Kidney (tissue), 14 donors: ENCODE results near the gene ZBTB8B. TPM values are rescaled to one million over a fixed set of nuclear protein-coding genes. Genes with fewer than 3 reads are reported as not detected.
"Not testable (repeated sequence)": the region's sequence is repeated elsewhere in the genome, so short reads cannot be mapped to it uniquely, and the experiment has no call there.

ENCODE experiments used
- DNase-seq, 5 donors: peaks; one replicate each; pipeline ENCODE4 v3.0.0-alpha.2; 2013 to 2020
- FAIRE-seq: peaks from 2 replicates; lab custom pipeline; 2012; peaks lifted over from hg19 to GRCh38; lab: Jason Lieb, UNC
- H3K27ac ChIP-seq, 2 donors: one replicate each; pipeline ENCODE4 v1.7.0; 2013; ENCODE audit warnings: low read depth in 2 of 2, low read length in 2 of 2, inconsistent platforms in 1 of 2
- H3K27me3 ChIP-seq: one replicate; pipeline ENCODE4 v1.7.1; 2013; ENCODE audit warnings: low read length, inconsistent platforms; ENCODE audit not compliant: control insufficient read depth, insufficient read depth
- H3K36me3 ChIP-seq, 3 donors: one replicate each; pipeline versions ENCODE4 v1.7.0 to v1.7.1; 2013; ENCODE audit warnings: low read length in 3 of 3, control low read depth in 1 of 3, inconsistent platforms in 1 of 3; ENCODE audit not compliant: insufficient read depth in 3 of 3, control insufficient read depth in 2 of 3
- H3K4me1 ChIP-seq, 3 donors: one replicate each; pipeline versions ENCODE4 v1.7.0 to v1.7.1; 2013; ENCODE audit warnings: low read length in 3 of 3, inconsistent platforms in 1 of 3, low read depth in 1 of 3; ENCODE audit not compliant: control insufficient read depth in 2 of 3, insufficient read depth in 2 of 3
- H3K4me3 ChIP-seq, 3 donors: one replicate each; pipeline versions ENCODE4 v1.7.0 to v1.8.1; 2013; ENCODE audit warnings: low read length in 3 of 3, control low read depth in 1 of 3, inconsistent platforms in 1 of 3
- H3K9ac ChIP-seq, 3 donors: one replicate each; pipeline versions ENCODE4 v1.7.0 to v1.7.1; 2013; ENCODE audit warnings: low read length in 3 of 3, control low read depth in 1 of 3, inconsistent platforms in 1 of 3
- H3K9me3 ChIP-seq, 3 donors: one replicate each; pipeline versions ENCODE4 v1.7.0 to v1.7.1; 2013; ENCODE audit warnings: low read length in 3 of 3, control low read depth in 1 of 3, inconsistent platforms in 1 of 3; ENCODE audit not compliant: control insufficient read depth in 2 of 3, insufficient read depth in 1 of 3
- intact Hi-C: fragments of 100-400 bp; cut with DNase I; formaldehyde crosslinking; loops from one replicate; pipeline ENCODE4 v1.11.1; 2022
- polyA plus RNA-seq: library from polyadenylated mRNA; stranded (reverse); fragments of 350-450 nt; fragmentation: Illumina TruSeq; extraction: RNeasy Lipid Tissue Mini Kit (QIAGEN cat#74804); gene quantifications from one replicate; pipeline ENCODE4 v1.2.3, GENCODE V29; 2014; ENCODE audit warnings: low read depth, low replicate concordance; ENCODE audit not compliant: insufficient read depth
- total RNA-seq: library from RNA; stranded (reverse); fragmentation: NEBNext Ultra II Directional; extraction: Animal tissue kit (Norgen Biotek cat#: 25700); gene quantifications from one replicate; pipeline ENCODE4 v1.2.1, GENCODE V29; 2021
- TF ChIP-seq, protein P1 (sequence below): IDR thresholded peaks from 3 replicates; pipeline ENCODE4 v1.5.1; 2012; ENCODE audit warnings: mild to moderate bottlenecking, moderate library complexity, borderline replicate concordance; ENCODE audit not compliant: insufficient read depth; ENCODE audit errors: extremely low read depth
- donor health status: control.
- donor health status: control.
- donor health status: control.
- donor health status: control.
- donor health status: control.
- donor health status: DM: yes; HTN: yes; CAD: no.
- donor health status: Normal renal cell carcinoma (clear cell type).

Gene ZBTB8B
- total and polyA plus RNA-seq, 2 donors from 2014 or later: 0.03 to 0.06 TPM

- peaks cover 0 to 1% (median 0%) of the 10 kb centered on the region in 3 donors for H3K9me3 ChIP-seq
- intact Hi-C loops: no loop called here
- H3K36me3 ChIP-seq: peaks cover 0 to 3% (median 0%) of the 10 kb centered on the region in 3 donors
- no peak for DNase-seq
- no peak overlapping the region for H3K27ac ChIP-seq
- no peak overlapping the region for H3K4me3 ChIP-seq
- TF ChIP-seq, protein P1, sequence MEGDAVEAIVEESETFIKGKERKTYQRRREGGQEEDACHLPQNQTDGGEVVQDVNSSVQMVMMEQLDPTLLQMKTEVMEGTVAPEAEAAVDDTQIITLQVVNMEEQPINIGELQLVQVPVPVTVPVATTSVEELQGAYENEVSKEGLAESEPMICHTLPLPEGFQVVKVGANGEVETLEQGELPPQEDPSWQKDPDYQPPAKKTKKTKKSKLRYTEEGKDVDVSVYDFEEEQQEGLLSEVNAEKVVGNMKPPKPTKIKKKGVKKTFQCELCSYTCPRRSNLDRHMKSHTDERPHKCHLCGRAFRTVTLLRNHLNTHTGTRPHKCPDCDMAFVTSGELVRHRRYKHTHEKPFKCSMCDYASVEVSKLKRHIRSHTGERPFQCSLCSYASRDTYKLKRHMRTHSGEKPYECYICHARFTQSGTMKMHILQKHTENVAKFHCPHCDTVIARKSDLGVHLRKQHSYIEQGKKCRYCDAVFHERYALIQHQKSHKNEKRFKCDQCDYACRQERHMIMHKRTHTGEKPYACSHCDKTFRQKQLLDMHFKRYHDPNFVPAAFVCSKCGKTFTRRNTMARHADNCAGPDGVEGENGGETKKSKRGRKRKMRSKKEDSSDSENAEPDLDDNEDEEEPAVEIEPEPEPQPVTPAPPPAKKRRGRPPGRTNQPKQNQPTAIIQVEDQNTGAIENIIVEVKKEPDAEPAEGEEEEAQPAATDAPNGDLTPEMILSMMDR: no peak
- FAIRE-seq: no peak
- H3K4me1 ChIP-seq: no peaks in the 10 kb centered on the region
- no peaks in the 10 kb centered on the region for H3K27me3 ChIP-seq
- H3K9ac ChIP-seq: no peak overlapping the region
These were observed 10.1 kb downstream of the ZBTB8B start for GRCh38 chr1:32474954-32475353.

- intact Hi-C loops: no loop called here
- Histone ChIP-seq H3K4me3 (no peak overlapping the region), H3K9ac (no peak overlapping the region), H3K27ac (no peak overlapping the region), H3K27me3 (no peaks in the 10 kb centered on the region), H3K4me1 (no peaks in the 10 kb centered on the region), H3K36me3 (no peaks in the 10 kb centered on the region), H3K9me3 (no peaks in the 10 kb centered on the region)
- DNase-seq (no peak), FAIRE-seq (no peak)
- TF ChIP-seq, protein P1: no peak
These were observed 15.1 kb downstream of the ZBTB8B start for GRCh38 chr1:32480003-32480402.

DNA sequence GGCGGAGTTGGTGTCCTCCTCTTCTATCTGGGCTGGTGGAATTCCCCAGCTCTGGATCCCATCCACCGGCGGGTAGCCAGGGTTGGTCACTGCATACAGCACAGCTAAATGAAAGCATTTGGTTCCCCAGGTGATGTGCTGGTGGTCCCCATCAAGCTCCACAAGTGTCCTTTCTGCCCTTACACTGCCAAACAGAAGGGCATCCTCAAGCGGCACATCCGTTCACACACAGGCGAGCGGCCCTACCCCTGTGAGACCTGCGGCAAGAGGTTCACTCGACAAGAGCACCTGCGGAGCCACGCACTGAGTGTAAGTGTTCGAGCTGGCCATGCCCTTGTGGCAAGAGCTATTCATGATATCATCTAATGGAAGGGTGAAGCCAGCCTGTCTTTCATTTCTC, 15.9 kb downstream of the ZBTB8B start:
- H3K4me1 ChIP-seq: no peaks in the 10 kb centered on the region
- FAIRE-seq: no peak

DNA sequence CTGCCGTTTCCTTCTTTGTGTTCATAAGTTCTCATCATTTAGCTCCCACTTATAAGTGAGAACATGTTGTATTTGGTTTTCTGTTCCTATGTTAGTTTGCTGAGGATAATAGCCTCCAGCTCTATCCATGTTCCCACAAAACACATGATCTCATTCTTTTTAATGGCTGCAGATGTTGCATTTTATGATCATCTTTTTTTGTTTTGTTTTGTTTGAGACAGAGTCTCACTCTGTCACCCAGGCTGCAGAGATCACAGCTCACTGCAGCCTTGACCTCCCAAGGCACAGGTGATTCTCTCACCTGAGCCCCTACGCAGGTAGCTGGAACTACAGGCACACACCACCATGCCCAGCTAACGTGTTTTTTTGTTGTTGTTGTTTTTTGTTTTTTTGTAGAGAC, 16.9 kb downstream of the ZBTB8B start:
- H3K4me1 ChIP-seq, DNase-seq, H3K4me3 ChIP-seq, H3K36me3 ChIP-seq, intact Hi-C loops, H3K9me3 ChIP-seq, FAIRE-seq, H3K9ac ChIP-seq, H3K27me3 ChIP-seq, H3K27ac ChIP-seq: not testable (repeated sequence)

More for the DNA sequence above, 15.9 kb downstream of the ZBTB8B start:
- H3K9me3 ChIP-seq: no peaks in the 10 kb centered on the region
- no peak overlapping the region for H3K4me3 ChIP-seq
- no peaks in the 10 kb centered on the region for H3K27me3 ChIP-seq
- no peak for DNase-seq
- no peaks in the 10 kb centered on the region for H3K36me3 ChIP-seq
- TF ChIP-seq, protein P1: no peak
- intact Hi-C loops: no loop called here
- H3K27ac ChIP-seq: no peak overlapping the region
- H3K9ac ChIP-seq: no peak overlapping the region
